Ascending aorta (tissue), 2 donors: Measurements from ENCODE around the gene AKAP13. TPM values are rescaled to one million over a fixed set of nuclear protein-coding genes. Genes with fewer than 3 reads are reported as not detected.

Experiments
- DNase-seq, 2 donors: peaks; one replicate each; pipeline ENCODE4 v3.0.0-alpha.2; 2019; ENCODE audit warnings: low spot score in 2 of 2
- H3K27ac ChIP-seq, 2 donors: fragments of 200-600 bp; sonication (generic); one replicate each; pipeline ENCODE4 v1.5.1; 2016 to 2017; ENCODE audit warnings: mild to moderate bottlenecking in 1 of 2
- H3K27me3 ChIP-seq: fragments of 200-600 bp; sonication (generic); one replicate; pipeline ENCODE4 v1.5.1; 2017
- H3K36me3 ChIP-seq, 2 donors: fragments of 200-600 bp; sonication (generic); one replicate each; pipeline ENCODE4 v1.5.1; 2016
- H3K4me1 ChIP-seq, 2 donors: fragments of 200-600 bp; sonication (generic); one replicate each; pipeline ENCODE4 v1.5.1; 2016 to 2017; ENCODE audit warnings: mild to moderate bottlenecking in 1 of 2
- H3K4me3 ChIP-seq, 2 donors: fragments of 200-600 bp; sonication (generic); one replicate each; pipeline ENCODE4 v1.5.1; 2016 to 2017; ENCODE audit warnings: mild to moderate bottlenecking in 1 of 2
- H3K9me3 ChIP-seq, 2 donors: fragments of 200-600 bp; sonication (generic); one replicate each; pipeline ENCODE4 v1.5.1; 2016
- CTCF ChIP-seq, 3 experiments: fragments of 200-600 bp in 2 of 3; fragments of 450-650 bp in 1 of 3; sonication (generic) in 2 of 3; IDR thresholded peaks; one replicate each; pipeline ENCODE4 v1.5.1; 2016 to 2019; ENCODE audit warnings: antibody characterized with exemption in 3 of 3, mild to moderate bottlenecking in 1 of 3, moderate library complexity in 1 of 3
- intact Hi-C: fragments of 100-400 bp; cut with DNase I; formaldehyde crosslinking; loops from one replicate; pipeline ENCODE4 v1.15.1; 2023
- total RNA-seq: library from RNA; depleted of rRNA; stranded (reverse); fragments of >200 nt; gene quantifications from one replicate; pipeline ENCODE4 v1.1.0, GENCODE V29; 2016

Gene AKAP13
- total RNA-seq, 1 donor from 2014 or later: 74.3 TPM

GRCh38 chr15:85591622-85592021 is 211.2 kb downstream of the AKAP13 start:
- no peak for DNase-seq
- TF ChIP-seq CTCF (IDR thresholded peaks at IDR 0.05): no peak
- H3K4me3 ChIP-seq: no peak overlapping the region
- H3K27me3 ChIP-seq: no peaks in the 10 kb centered on the region
- intact Hi-C loops: loop anchor here (2.0 kb wide), 1 partner anchor 15 kb away; no protein-coding TSS in a partner anchor
- H3K36me3 ChIP-seq: no peaks in the 10 kb centered on the region
- H3K9me3 ChIP-seq: no peaks in the 10 kb centered on the region
- H3K27ac ChIP-seq: no peak overlapping the region
- peaks cover 0 to 15% of the 10 kb centered on the region in 2 donors for H3K4me1 ChIP-seq

- Histone ChIP-seq H3K4me1 (peaks cover 0 to 15% of the 10 kb centered on the region in 2 donors), H3K27me3 (no peaks in the 10 kb centered on the region), H3K36me3 (no peaks in the 10 kb centered on the region), H3K27ac (no peak overlapping the region), H3K4me3 (no peak overlapping the region), H3K9me3 (no peaks in the 10 kb centered on the region)
- peak in 2 of 3 experiments; percentile 14 to 33 for TF ChIP-seq CTCF (IDR thresholded peaks at IDR 0.05)
- intact Hi-C loops: loop anchor here (2.0 kb wide), 1 partner anchor 15 kb away; no protein-coding TSS in a partner anchor
- no peak for DNase-seq
Measured at GRCh38 chr15:85592148-85592547, 211.7 kb downstream of the AKAP13 start.

GRCh38 chr15:85593809-85594445 is 213.5 kb downstream of the AKAP13 start:
- Histone ChIP-seq H3K9me3 (no peaks in the 10 kb centered on the region), H3K4me1 (peaks cover 0 to 15% of the 10 kb centered on the region in 2 donors), H3K36me3 (no peaks in the 10 kb centered on the region), H3K27me3 (no peaks in the 10 kb centered on the region), H3K27ac (no peak overlapping the region), H3K4me3 (no peak overlapping the region)
- no peak for TF ChIP-seq CTCF (IDR thresholded peaks at IDR 0.05)
- DNase-seq: no peak
- intact Hi-C loops: loop anchor here (2.0 kb wide), 1 partner anchor 13 kb away; no protein-coding TSS in a partner anchor

GRCh38 chr15:85595804-85596536 is 215.6 kb downstream of the AKAP13 start:
- H3K27me3 ChIP-seq: no peaks in the 10 kb centered on the region
- H3K27ac ChIP-seq: no peak overlapping the region
- peaks cover 0 to 12% of the 10 kb centered on the region in 2 donors for H3K4me1 ChIP-seq
- TF ChIP-seq CTCF (IDR thresholded peaks at IDR 0.05): no peak
- intact Hi-C loops: no loop called here
- H3K36me3 ChIP-seq: no peaks in the 10 kb centered on the region
- no peaks in the 10 kb centered on the region for H3K9me3 ChIP-seq
- H3K4me3 ChIP-seq: no peak overlapping the region
- no peak for DNase-seq

GRCh38 chr15:85597155-85597815 is 216.9 kb downstream of the AKAP13 start:
- Histone ChIP-seq H3K27me3 (no peaks in the 10 kb centered on the region), H3K36me3 (no peaks in the 10 kb centered on the region), H3K9me3 (no peaks in the 10 kb centered on the region), H3K4me1 (peaks cover 0 to 3% of the 10 kb centered on the region in 2 donors), H3K4me3 (no peak overlapping the region), H3K27ac (no peak overlapping the region)
- TF ChIP-seq CTCF (IDR thresholded peaks at IDR 0.05): no peak
- DNase-seq: no peak
- intact Hi-C loops: no loop called here
